Activated naive CD8-positive, alpha-beta T cell (primary cell): Measurements from ENCODE around the gene PLCB2.
A peak's percentile ranks its signal among the peaks of the same experiment; 100 is the strongest.

Experiments
- H3K27ac Mint-ChIP-seq: one replicate; pipeline ENCODE4 v1.8.0; 2021; ENCODE audit warnings: mixed read lengths
- H3K27me3 Mint-ChIP-seq: one replicate; pipeline ENCODE4 v1.8.0; 2021; ENCODE audit warnings: mixed read lengths
- H3K36me3 Mint-ChIP-seq: one replicate; pipeline ENCODE4 v1.8.0; 2021; ENCODE audit warnings: mixed read lengths
- H3K4me1 Mint-ChIP-seq: one replicate; pipeline ENCODE4 v1.8.0; 2021; ENCODE audit warnings: low read depth, mixed read lengths
- H3K4me3 Mint-ChIP-seq: one replicate; pipeline ENCODE4 v1.8.0; 2021; ENCODE audit warnings: mild to moderate bottlenecking, mixed read lengths
- H3K9me3 Mint-ChIP-seq: one replicate; pipeline ENCODE4 v1.8.0; 2021; ENCODE audit warnings: low read depth, mixed read lengths

The PLCB2 gene

GRCh38 chr15:40334541-40334940, 26.8 kb upstream of the PLCB2 start:
- H3K4me1 Mint-ChIP-seq, result peaks cover 18% of the 10 kb centered on the region
- H3K27me3 Mint-ChIP-seq, result peaks cover 1% of the 10 kb centered on the region
- H3K36me3 Mint-ChIP-seq, result peaks cover 3% of the 10 kb centered on the region
- H3K27ac Mint-ChIP-seq, result no peak overlapping the region
- no peak overlapping the region for H3K4me3 Mint-ChIP-seq
- no peaks in the 10 kb centered on the region for H3K9me3 Mint-ChIP-seq

DNA sequence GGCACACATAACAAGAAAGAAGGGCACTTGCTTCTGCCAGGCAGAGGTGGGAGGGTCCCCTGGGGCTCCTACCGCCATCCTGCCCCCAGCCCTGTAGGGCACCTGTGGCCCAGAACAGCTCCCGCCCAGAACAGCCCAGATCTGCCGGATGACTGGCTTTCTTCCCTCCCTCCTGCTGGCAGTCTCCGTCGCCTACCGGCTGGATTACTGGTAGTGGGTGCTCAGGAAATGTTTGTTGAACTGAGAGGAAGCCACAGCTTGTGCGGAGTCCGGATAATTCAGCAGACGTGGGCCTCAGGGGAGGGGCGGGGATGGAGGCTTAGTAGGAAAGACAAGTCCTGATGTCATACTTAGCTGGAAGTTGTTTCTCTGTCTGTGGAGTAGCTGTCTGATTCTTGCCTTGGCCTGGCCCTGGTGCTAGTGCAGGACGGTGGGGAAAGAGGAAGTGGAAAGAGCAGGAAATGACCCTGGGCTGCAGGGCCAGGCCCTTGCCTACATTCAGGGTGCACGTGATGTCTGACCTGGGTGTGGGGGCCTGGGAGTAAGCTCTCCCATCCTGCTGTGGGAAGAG, 26.3 kb upstream of the PLCB2 start:
- peak overlapping the region; percentile 54 for H3K4me3 Mint-ChIP-seq
- H3K27me3 Mint-ChIP-seq, result peaks cover 1% of the 10 kb centered on the region
- peaks cover 18% of the 10 kb centered on the region for H3K4me1 Mint-ChIP-seq
- H3K27ac Mint-ChIP-seq, result peak overlapping the region; percentile 55
- peaks cover 3% of the 10 kb centered on the region for H3K36me3 Mint-ChIP-seq
- no peaks in the 10 kb centered on the region for H3K9me3 Mint-ChIP-seq

GRCh38 chr15:40332113-40332781, 24.5 kb upstream of the PLCB2 start:
- Mint-ChIP-seq H3K9me3 (no peaks in the 10 kb centered on the region), H3K27ac (no peak overlapping the region), H3K4me1 (peaks cover 17% of the 10 kb centered on the region), H3K27me3 (no peaks in the 10 kb centered on the region), H3K4me3 (no peak overlapping the region), H3K36me3 (peaks cover 3% of the 10 kb centered on the region)

DNA sequence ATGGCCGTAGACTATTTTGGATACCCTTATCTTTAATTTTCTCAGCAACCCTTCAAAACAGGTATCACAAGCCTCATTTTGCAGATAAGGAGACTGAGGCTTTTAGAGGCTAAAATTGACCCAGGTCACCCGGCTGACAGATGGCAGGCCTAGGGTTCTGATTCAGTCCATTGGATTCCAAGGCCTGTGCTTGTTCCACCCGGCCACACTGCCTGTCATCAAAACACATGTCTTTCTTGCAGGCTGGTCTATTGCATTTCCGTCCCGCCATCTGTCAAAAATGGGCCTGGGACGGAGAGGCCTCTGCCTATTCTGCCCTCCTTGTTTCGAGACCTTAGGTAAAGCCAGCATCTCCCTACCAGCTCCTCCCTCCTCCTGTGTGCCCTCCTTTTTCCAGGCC, 23.9 kb upstream of the PLCB2 start:
- Mint-ChIP-seq H3K27me3 (no peaks in the 10 kb centered on the region), H3K4me3 (no peak overlapping the region), H3K4me1 (peaks cover 17% of the 10 kb centered on the region), H3K36me3 (peaks cover 3% of the 10 kb centered on the region), H3K27ac (no peak overlapping the region), H3K9me3 (no peaks in the 10 kb centered on the region)

- Mint-ChIP-seq H3K36me3 (peaks cover 3% of the 10 kb centered on the region), H3K4me1 (peaks cover 18% of the 10 kb centered on the region), H3K9me3 (no peaks in the 10 kb centered on the region), H3K4me3 (no peak overlapping the region), H3K27me3 (no peaks in the 10 kb centered on the region), H3K27ac (no peak overlapping the region)
Measured at GRCh38 chr15:40331026-40331425, 23.3 kb upstream of the PLCB2 start.

- Mint-ChIP-seq H3K4me1 (peaks cover 20% of the 10 kb centered on the region), H3K27ac (no peak overlapping the region), H3K27me3 (no peaks in the 10 kb centered on the region), H3K9me3 (no peaks in the 10 kb centered on the region), H3K36me3 (peaks cover 6% of the 10 kb centered on the region), H3K4me3 (no peak overlapping the region)
Measured at GRCh38 chr15:40330368-40330836, 22.7 kb upstream of the PLCB2 start.

- Mint-ChIP-seq H3K4me3 (no peak overlapping the region), H3K27ac (no peak overlapping the region), H3K9me3 (no peaks in the 10 kb centered on the region), H3K27me3 (no peaks in the 10 kb centered on the region), H3K4me1 (peaks cover 26% of the 10 kb centered on the region), H3K36me3 (peaks cover 6% of the 10 kb centered on the region)
Measured at GRCh38 chr15:40329804-40330203, 22.1 kb upstream of the PLCB2 start.

GRCh38 chr15:40328751-40329150, 21.0 kb upstream of the PLCB2 start:
- peaks cover 6% of the 10 kb centered on the region for H3K36me3 Mint-ChIP-seq
- peaks cover 19% of the 10 kb centered on the region for H3K4me1 Mint-ChIP-seq
- no peaks in the 10 kb centered on the region for H3K27me3 Mint-ChIP-seq
- no peak overlapping the region for H3K4me3 Mint-ChIP-seq
- no peaks in the 10 kb centered on the region for H3K9me3 Mint-ChIP-seq
- H3K27ac Mint-ChIP-seq, result no peak overlapping the region

DNA sequence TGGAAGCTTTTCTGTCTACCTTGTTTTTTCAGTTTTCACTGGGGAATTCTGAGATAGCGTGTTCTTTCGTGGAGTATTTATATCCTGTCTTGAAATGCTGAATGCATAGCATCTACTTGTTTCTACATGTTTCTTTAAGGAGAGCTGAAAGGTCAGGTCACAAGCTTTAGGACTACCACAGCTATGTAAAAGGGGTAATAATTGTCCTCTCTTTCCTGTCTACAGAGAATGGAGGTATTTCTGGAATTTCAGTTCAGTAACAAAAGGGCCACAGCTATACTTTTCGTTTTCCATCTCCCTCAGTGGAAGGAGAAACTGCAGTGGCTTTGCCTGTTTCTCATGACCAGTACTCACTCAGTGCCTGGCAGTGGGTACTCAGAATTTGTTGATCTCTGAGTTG, 20.4 kb upstream of the PLCB2 start:
- Mint-ChIP-seq H3K36me3 (peaks cover 6% of the 10 kb centered on the region), H3K27me3 (no peaks in the 10 kb centered on the region), H3K9me3 (no peaks in the 10 kb centered on the region), H3K27ac (no peak overlapping the region), H3K4me1 (peaks cover 18% of the 10 kb centered on the region), H3K4me3 (no peak overlapping the region)

- H3K27me3 Mint-ChIP-seq, result no peaks in the 10 kb centered on the region
- H3K4me3 Mint-ChIP-seq, result no peak overlapping the region
- H3K4me1 Mint-ChIP-seq, result peaks cover 17% of the 10 kb centered on the region
- no peak overlapping the region for H3K27ac Mint-ChIP-seq
- peaks cover 6% of the 10 kb centered on the region for H3K36me3 Mint-ChIP-seq
- no peaks in the 10 kb centered on the region for H3K9me3 Mint-ChIP-seq
Measured at GRCh38 chr15:40327457-40327856, 19.7 kb upstream of the PLCB2 start.

- H3K27ac Mint-ChIP-seq, result no peak overlapping the region
- H3K27me3 Mint-ChIP-seq, result no peaks in the 10 kb centered on the region
- H3K4me3 Mint-ChIP-seq, result peak overlapping the region; percentile 87
- peaks cover 27% of the 10 kb centered on the region for H3K4me1 Mint-ChIP-seq
- no peaks in the 10 kb centered on the region for H3K9me3 Mint-ChIP-seq
- H3K36me3 Mint-ChIP-seq, result peaks cover 4% of the 10 kb centered on the region
Measured at GRCh38 chr15:40325700-40326099, 18.0 kb upstream of the PLCB2 start.

GRCh38 chr15:40325188-40325587, 17.5 kb upstream of the PLCB2 start:
- Mint-ChIP-seq H3K9me3 (no peaks in the 10 kb centered on the region), H3K36me3 (peaks cover 3% of the 10 kb centered on the region), H3K27ac (peak overlapping the region; percentile 16), H3K27me3 (no peaks in the 10 kb centered on the region), H3K4me1 (peaks cover 27% of the 10 kb centered on the region), H3K4me3 (peak overlapping the region; percentile 87)

- H3K4me3 Mint-ChIP-seq, result peak overlapping the region; percentile 87
- H3K36me3 Mint-ChIP-seq, result peaks cover 3% of the 10 kb centered on the region
- H3K27me3 Mint-ChIP-seq, result no peaks in the 10 kb centered on the region
- H3K27ac Mint-ChIP-seq, result no peak overlapping the region
- peaks cover 27% of the 10 kb centered on the region for H3K4me1 Mint-ChIP-seq
- H3K9me3 Mint-ChIP-seq, result no peaks in the 10 kb centered on the region
Measured at GRCh38 chr15:40323953-40324937, 16.5 kb upstream of the PLCB2 start.

GRCh38 chr15:40323239-40323952, 15.7 kb upstream of the PLCB2 start, which contains the start of gene INAFM2:
Gene INAFM2 (plus strand): TSS chr15:40323692. CDS start chr15:40324056, 364 bp downstream.
- H3K27me3 Mint-ChIP-seq, result no peaks in the 10 kb centered on the region
- H3K9me3 Mint-ChIP-seq, result no peaks in the 10 kb centered on the region
- peaks cover 25% of the 10 kb centered on the region for H3K4me1 Mint-ChIP-seq
- H3K36me3 Mint-ChIP-seq, result peaks cover 3% of the 10 kb centered on the region
- peak within 1 kb of the TSS; percentile 87 for H3K4me3 Mint-ChIP-seq
- H3K27ac Mint-ChIP-seq, result no peak within 1 kb of the TSS
